Fibroblast of lung (primary cell): ENCODE data around the gene RCOR3. TPM values are rescaled to one million over a fixed set of nuclear protein-coding genes. Genes with fewer than 3 reads are reported as not detected.
A peak's percentile ranks its signal among the peaks of the same experiment; 100 is the strongest.

Experiments used
- DNase-seq, 2 donors: peaks; one replicate each; pipeline versions ENCODE4 v3.0.0 to v3.0.0-alpha.2; 2010; ENCODE audit warnings: low read depth in 2 of 2
- H2AFZ ChIP-seq: 2 replicates; pipeline ENCODE4 v1.5.1; 2012; ENCODE audit warnings: low read length, control low read depth, inconsistent platforms
- H3K27ac ChIP-seq: 2 replicates; pipeline ENCODE4 v1.5.1; 2011; ENCODE audit warnings: low read length, control low read depth; ENCODE audit not compliant: insufficient read depth
- H3K27me3 ChIP-seq: 2 replicates; pipeline ENCODE4 v1.5.1; 2011; ENCODE audit warnings: mild to moderate bottlenecking, low read length; ENCODE audit not compliant: control insufficient read depth, insufficient read depth
- H3K36me3 ChIP-seq: 2 replicates; pipeline ENCODE4 v1.5.1; 2011; ENCODE audit warnings: low read length; ENCODE audit not compliant: control insufficient read depth, insufficient read depth
- H3K4me1 ChIP-seq: 2 replicates; pipeline ENCODE4 v1.5.1; 2011; ENCODE audit warnings: low read length; ENCODE audit not compliant: control insufficient read depth, insufficient read depth; ENCODE audit errors: extremely low read depth
- H3K4me2 ChIP-seq: 2 replicates; pipeline ENCODE4 v1.5.1; 2011; ENCODE audit warnings: low read length, control low read depth; ENCODE audit not compliant: insufficient read depth; ENCODE audit errors: extremely low read depth
- H3K4me3 ChIP-seq, 4 experiments: fragments of 200-600 bp in 1 of 4; sonication (generic) in 1 of 4; replicated peaks in 1 of 4; 2 replicates each; pipeline ENCODE4 v1.5.1; 2011 to 2016; ENCODE audit warnings: low read length in 4 of 4, low read depth in 3 of 4, mild to moderate bottlenecking in 3 of 4, control low read depth in 2 of 4, inconsistent platforms in 1 of 4, mixed read lengths in 1 of 4; ENCODE audit not compliant: insufficient read depth in 1 of 4; ENCODE audit errors: control extremely low read depth in 1 of 4
- H3K79me2 ChIP-seq: 2 replicates; pipeline ENCODE4 v1.5.1; 2012; ENCODE audit warnings: mild to moderate bottlenecking, low read length, inconsistent platforms; ENCODE audit not compliant: control insufficient read depth, insufficient read depth
- H3K9ac ChIP-seq: 2 replicates; pipeline ENCODE4 v1.5.1; 2011; ENCODE audit warnings: mild to moderate bottlenecking, low read length, control low read depth; ENCODE audit not compliant: insufficient read depth
- H3K9me3 ChIP-seq: 2 replicates; pipeline ENCODE4 v1.5.1; 2012; ENCODE audit warnings: low read depth, low read length; ENCODE audit not compliant: control insufficient read depth, insufficient read depth
- H4K20me1 ChIP-seq: 2 replicates; pipeline ENCODE4 v1.5.1; 2011; ENCODE audit warnings: low read length; ENCODE audit not compliant: control insufficient read depth, insufficient read depth; ENCODE audit errors: extremely low read depth
- EZH2 ChIP-seq: IDR thresholded peaks from 2 replicates; pipeline ENCODE4 v1.5.1; 2012; ENCODE audit warnings: low read length, control low read depth, mild to moderate bottlenecking; ENCODE audit errors: missing control alignments
- polyA plus RNA-seq, 2 donors: library from polyadenylated mRNA; depleted of rRNA in 1 of 2; stranded (reverse) in 1 of 2; unstranded in 1 of 2; fragments of >200 nt; gene quantifications; 2 replicates each; pipeline ENCODE4 v1.2.1, GENCODE V29; 2011 to 2012; ENCODE audit warnings: missing spikeins in 1 of 2
- total RNA-seq: library from RNA; depleted of rRNA; stranded (reverse); fragments of >200 nt; gene quantifications from 2 replicates; pipeline ENCODE4 v1.2.1, GENCODE V29; 2014
- TF ChIP-seq, protein P1 (sequence below), 2 donors: IDR thresholded peaks in 1 of 2; conservative IDR thresholded peaks in 1 of 2; 1 replicate in 1 of 2; 2 replicates in 1 of 2; pipeline ENCODE4 v1.5.1; 2011 to 2012; ENCODE audit warnings: low read length in 2 of 2, control low read depth in 1 of 2, inconsistent platforms in 1 of 2, low read depth in 1 of 2, mild to moderate bottlenecking in 1 of 2

Gene RCOR3
- total and polyA plus RNA-seq, 2 donors (not counting 1 experiment from before 2014, with no cell fraction given), result 24.9 to 38.1 TPM

DNA sequence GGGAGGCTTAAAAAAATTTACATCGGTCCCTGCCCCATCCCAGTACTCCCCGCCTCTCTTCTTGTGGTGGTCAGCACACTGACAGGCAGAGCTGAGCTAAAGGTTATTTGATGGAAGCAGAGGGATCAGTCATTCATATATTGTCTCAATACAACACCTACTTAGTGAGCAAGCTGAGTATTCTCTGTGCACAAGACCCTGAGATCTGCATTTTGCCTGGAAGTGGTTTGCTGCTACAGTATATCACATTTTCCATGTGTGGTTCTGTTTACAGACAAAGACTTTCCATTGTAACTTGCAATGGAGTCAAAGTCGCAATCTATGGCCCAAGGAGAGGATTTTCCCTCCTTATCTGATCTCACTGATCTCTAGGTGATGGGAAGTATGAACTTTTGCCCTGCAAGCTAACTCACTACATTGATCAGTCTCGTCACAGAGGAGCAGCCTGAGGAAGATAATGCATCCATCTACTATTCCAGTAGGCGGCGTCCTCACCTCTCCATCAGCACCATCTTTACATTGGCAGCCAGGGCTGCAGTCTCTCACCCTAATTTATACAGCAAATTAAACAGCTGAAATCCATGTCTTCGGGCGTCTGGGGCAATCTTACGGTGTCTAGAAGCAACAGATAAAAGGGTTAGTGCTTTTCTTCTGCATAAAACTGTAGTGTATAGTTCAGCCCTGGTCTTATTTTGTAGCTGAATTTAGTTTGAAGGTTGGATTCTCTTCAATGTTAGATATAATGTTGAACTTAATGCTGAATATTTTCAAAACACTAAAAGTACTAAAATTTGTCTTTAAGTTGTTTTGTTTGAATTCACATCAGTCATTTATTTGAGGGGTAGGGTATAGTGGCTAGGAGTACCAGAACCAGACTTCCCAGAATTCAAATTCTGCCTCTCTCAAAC is 64.2 kb downstream of the RCOR3 start:
- H2AFZ ChIP-seq, result no peak overlapping the region
- TF ChIP-seq, protein P1, sequence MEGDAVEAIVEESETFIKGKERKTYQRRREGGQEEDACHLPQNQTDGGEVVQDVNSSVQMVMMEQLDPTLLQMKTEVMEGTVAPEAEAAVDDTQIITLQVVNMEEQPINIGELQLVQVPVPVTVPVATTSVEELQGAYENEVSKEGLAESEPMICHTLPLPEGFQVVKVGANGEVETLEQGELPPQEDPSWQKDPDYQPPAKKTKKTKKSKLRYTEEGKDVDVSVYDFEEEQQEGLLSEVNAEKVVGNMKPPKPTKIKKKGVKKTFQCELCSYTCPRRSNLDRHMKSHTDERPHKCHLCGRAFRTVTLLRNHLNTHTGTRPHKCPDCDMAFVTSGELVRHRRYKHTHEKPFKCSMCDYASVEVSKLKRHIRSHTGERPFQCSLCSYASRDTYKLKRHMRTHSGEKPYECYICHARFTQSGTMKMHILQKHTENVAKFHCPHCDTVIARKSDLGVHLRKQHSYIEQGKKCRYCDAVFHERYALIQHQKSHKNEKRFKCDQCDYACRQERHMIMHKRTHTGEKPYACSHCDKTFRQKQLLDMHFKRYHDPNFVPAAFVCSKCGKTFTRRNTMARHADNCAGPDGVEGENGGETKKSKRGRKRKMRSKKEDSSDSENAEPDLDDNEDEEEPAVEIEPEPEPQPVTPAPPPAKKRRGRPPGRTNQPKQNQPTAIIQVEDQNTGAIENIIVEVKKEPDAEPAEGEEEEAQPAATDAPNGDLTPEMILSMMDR (conservative IDR thresholded peaks at IDR 0.05 in 1 of 2, IDR thresholded peaks at IDR 0.05 in 1 of 2; ENCODE audit: low read depth in 1 of 2, low read length in 2 of 2), result peak; percentile 90 to 92
- no peak for TF ChIP-seq EZH2
- no peaks in the 10 kb centered on the region for H3K27me3 ChIP-seq
- H3K4me3 ChIP-seq, result no peak overlapping the region
- no peak overlapping the region for H3K4me2 ChIP-seq
- H3K9ac ChIP-seq, result no peak overlapping the region
- H3K27ac ChIP-seq, result no peak overlapping the region
- no peaks in the 10 kb centered on the region for H4K20me1 ChIP-seq
- H3K4me1 ChIP-seq, result peaks cover 2% of the 10 kb centered on the region
- H3K9me3 ChIP-seq, result no peaks in the 10 kb centered on the region
- no peaks in the 10 kb centered on the region for H3K36me3 ChIP-seq
- H3K79me2 ChIP-seq, result peaks cover 2% of the 10 kb centered on the region
- DNase-seq, result peak; percentile 49 to 68

DNA sequence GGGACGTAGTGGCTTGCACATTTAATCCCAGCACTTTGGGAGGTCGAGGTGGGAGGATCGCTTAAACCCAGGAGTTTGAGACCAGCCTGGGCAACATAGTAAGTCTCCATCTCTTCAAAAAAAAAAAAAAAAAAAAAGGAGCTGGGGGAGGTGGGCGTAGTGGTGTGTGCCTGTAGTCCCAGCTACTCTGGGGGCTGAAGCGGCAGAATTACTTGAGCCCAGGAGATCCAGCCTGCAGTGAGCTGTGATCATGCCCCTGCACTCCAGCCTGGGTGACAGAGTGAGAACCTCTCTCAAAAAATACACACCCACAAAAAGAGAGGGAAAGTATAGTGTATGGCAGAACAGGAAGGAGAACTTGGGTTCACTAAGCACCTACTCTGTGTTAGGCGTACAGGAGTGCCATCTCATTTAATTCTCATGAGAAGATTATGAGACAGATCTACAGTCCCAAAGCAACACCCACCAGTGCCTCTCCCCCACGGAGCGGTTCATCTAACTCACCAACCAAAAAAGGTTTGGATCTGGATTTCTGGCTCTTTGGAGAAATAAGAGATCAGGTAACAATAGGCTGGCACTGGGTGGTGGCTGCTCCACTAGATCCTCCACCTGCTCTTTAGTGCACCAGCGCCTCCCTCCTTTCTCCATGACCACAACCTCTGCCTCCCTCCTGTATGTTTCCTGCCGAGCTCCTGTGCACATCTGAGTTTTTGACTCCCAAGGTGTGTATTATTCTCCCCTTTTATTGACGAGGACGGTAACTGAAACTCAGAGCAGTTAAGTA is 66.0 kb downstream of the RCOR3 start:
- Histone ChIP-seq H3K79me2 (peaks cover 2% of the 10 kb centered on the region), H2AFZ (no peak overlapping the region), H3K4me3 (no peak overlapping the region), H3K9me3 (no peaks in the 10 kb centered on the region), H4K20me1 (no peaks in the 10 kb centered on the region), H3K27me3 (no peaks in the 10 kb centered on the region), H3K9ac (no peak overlapping the region), H3K4me1 (peaks cover 6% of the 10 kb centered on the region), H3K4me2 (no peak overlapping the region), H3K27ac (no peak overlapping the region), H3K36me3 (no peaks in the 10 kb centered on the region)
- TF ChIP-seq, protein P1 (conservative IDR thresholded peaks at IDR 0.05 in 1 of 2, IDR thresholded peaks at IDR 0.05 in 1 of 2; ENCODE audit: low read depth in 1 of 2, low read length in 2 of 2), result no peak
- TF ChIP-seq EZH2, result no peak
- DNase-seq, result no peak

DNA sequence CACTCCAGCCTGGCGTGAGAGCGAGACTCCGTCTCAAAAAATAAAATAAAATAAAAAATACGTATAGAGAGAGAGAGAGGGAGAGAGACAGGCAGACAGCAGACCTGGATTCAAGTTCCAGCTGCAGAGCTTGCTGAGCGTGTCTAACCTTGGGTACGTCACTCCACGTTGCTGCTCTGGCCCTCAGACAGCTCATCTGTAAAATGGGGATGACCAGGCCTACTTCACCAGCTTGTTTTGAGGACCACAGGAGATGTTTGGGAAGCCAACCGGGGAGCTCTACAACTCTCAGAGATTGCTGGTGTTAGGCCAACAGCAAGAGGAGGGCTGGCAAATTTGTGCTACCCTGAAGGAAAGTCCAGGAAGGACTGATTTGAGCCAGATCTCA is 67.0 kb downstream of the RCOR3 start:
- no peak overlapping the region for H3K9ac ChIP-seq
- H3K9me3 ChIP-seq, result no peaks in the 10 kb centered on the region
- H3K27ac ChIP-seq, result peak overlapping the region; percentile 30
- H3K4me1 ChIP-seq, result peaks cover 11% of the 10 kb centered on the region
- H3K4me3 ChIP-seq, result peak overlapping the region in 3 of 4 experiments; percentile 38 to 73 (median 63)
- no peaks in the 10 kb centered on the region for H4K20me1 ChIP-seq
- H3K27me3 ChIP-seq, result no peaks in the 10 kb centered on the region
- H3K4me2 ChIP-seq, result peak overlapping the region; percentile 34
- H3K36me3 ChIP-seq, result no peaks in the 10 kb centered on the region
- DNase-seq, result no peak
- TF ChIP-seq, protein P1 (conservative IDR thresholded peaks at IDR 0.05 in 1 of 2, IDR thresholded peaks at IDR 0.05 in 1 of 2; ENCODE audit: low read depth in 1 of 2, low read length in 2 of 2), result no peak
- no peak for TF ChIP-seq EZH2
- H2AFZ ChIP-seq, result peak overlapping the region; percentile 89
- H3K79me2 ChIP-seq, result peaks cover 4% of the 10 kb centered on the region
